KMS-11 (cell line): ENCODE data around the gene SF3B6.

Source experiments
- H2AFZ ChIP-seq: fragments of 200-600 bp; sonication (generic); 2 replicates; pipeline ENCODE4 v1.6.1; 2016; ENCODE audit warnings: antibody characterized with exemption, mixed run types, low read depth
- H3K27ac ChIP-seq: fragments of 200-600 bp; sonication (generic); 2 replicates; pipeline ENCODE4 v1.6.1; 2016; ENCODE audit warnings: mild to moderate bottlenecking, mixed run types
- H3K27me3 ChIP-seq: fragments of 200-600 bp; sonication (generic); 2 replicates; pipeline ENCODE4 v1.6.1; 2017; ENCODE audit warnings: mild to moderate bottlenecking, low read depth, mixed run types, moderate library complexity; ENCODE audit not compliant: insufficient read depth
- H3K36me3 ChIP-seq: fragments of 200-600 bp; sonication (generic); 2 replicates; pipeline ENCODE4 v1.6.1; 2017; ENCODE audit warnings: mild to moderate bottlenecking, mixed run types; ENCODE audit not compliant: insufficient read depth
- H3K4me1 ChIP-seq: fragments of 200-600 bp; sonication (generic); 2 replicates; pipeline ENCODE4 v1.6.1; 2016; ENCODE audit warnings: mild to moderate bottlenecking, low read depth, mixed run types; ENCODE audit not compliant: poor library complexity, severe bottlenecking
- H3K4me2 ChIP-seq: fragments of 200-600 bp; sonication (generic); 2 replicates; pipeline ENCODE4 v1.7.0; 2016; ENCODE audit warnings: mild to moderate bottlenecking, mixed run types
- H3K4me3 ChIP-seq: fragments of 200-600 bp; sonication (generic); IDR thresholded peaks from 2 replicates; pipeline ENCODE4 v1.6.1; 2017; ENCODE audit warnings: low read depth, low read length, mixed read lengths; ENCODE audit not compliant: insufficient read depth
- H3K79me2 ChIP-seq: fragments of 200-600 bp; sonication (generic); 2 replicates; pipeline ENCODE4 v1.6.1; 2016; ENCODE audit warnings: low read depth, mixed run types; ENCODE audit not compliant: insufficient read depth
- H3K9ac ChIP-seq: fragments of 200-600 bp; sonication (generic); 2 replicates; pipeline ENCODE4 v1.6.1; 2016; ENCODE audit warnings: mild to moderate bottlenecking, mixed run types
- H4K20me1 ChIP-seq: fragments of 200-600 bp; sonication (generic); 2 replicates; pipeline ENCODE4 v1.6.1; 2016; ENCODE audit warnings: mild to moderate bottlenecking, mixed run types; ENCODE audit not compliant: insufficient read depth
- CTCF ChIP-seq: fragments of 200-600 bp; sonication (generic); conservative IDR thresholded peaks from 2 replicates; pipeline ENCODE4 v1.6.1; 2017; ENCODE audit warnings: low read depth, mild to moderate bottlenecking, antibody characterized with exemption, low read length, moderate library complexity, mixed read lengths

SF3B6 gene

GRCh38 chr2:24106786-24107185 is 30.7 kb upstream of the SF3B6 start:
- no peak overlapping the region for H3K4me2 ChIP-seq
- no peak overlapping the region for H3K27ac ChIP-seq
- no peak overlapping the region for H2AFZ ChIP-seq
- no peak for TF ChIP-seq CTCF
- H3K79me2 ChIP-seq: no peaks in the 10 kb centered on the region
- no peaks in the 10 kb centered on the region for H4K20me1 ChIP-seq
- H3K36me3 ChIP-seq: no peaks in the 10 kb centered on the region
- no peak overlapping the region for H3K4me3 ChIP-seq
- no peaks in the 10 kb centered on the region for H3K27me3 ChIP-seq
- H3K4me1 ChIP-seq: no peaks in the 10 kb centered on the region
- no peak overlapping the region for H3K9ac ChIP-seq

- Histone ChIP-seq H3K4me3 (no peak overlapping the region), H3K27me3 (no peaks in the 10 kb centered on the region), H3K27ac (no peak overlapping the region), H4K20me1 (no peaks in the 10 kb centered on the region), H3K9ac (no peak overlapping the region), H2AFZ (no peak overlapping the region), H3K79me2 (no peaks in the 10 kb centered on the region), H3K4me1 (no peaks in the 10 kb centered on the region), H3K36me3 (no peaks in the 10 kb centered on the region), H3K4me2 (no peak overlapping the region)
- TF ChIP-seq CTCF: no peak
These were observed 29.7 kb upstream of the SF3B6 start for GRCh38 chr2:24105816-24106215.

GRCh38 chr2:24104906-24105305 is 28.8 kb upstream of the SF3B6 start:
- Histone ChIP-seq H3K36me3 (no peaks in the 10 kb centered on the region), H3K9ac (no peak overlapping the region), H4K20me1 (no peaks in the 10 kb centered on the region), H2AFZ (no peak overlapping the region), H3K27me3 (no peaks in the 10 kb centered on the region), H3K79me2 (no peaks in the 10 kb centered on the region), H3K4me3 (no peak overlapping the region), H3K4me2 (no peak overlapping the region), H3K27ac (no peak overlapping the region), H3K4me1 (no peaks in the 10 kb centered on the region)
- TF ChIP-seq CTCF: no peak

- Histone ChIP-seq H4K20me1 (no peaks in the 10 kb centered on the region), H3K4me1 (no peaks in the 10 kb centered on the region), H3K4me2 (no peak overlapping the region), H3K9ac (no peak overlapping the region), H3K27ac (no peak overlapping the region), H3K27me3 (no peaks in the 10 kb centered on the region), H2AFZ (no peak overlapping the region), H3K79me2 (no peaks in the 10 kb centered on the region), H3K4me3 (no peak overlapping the region), H3K36me3 (no peaks in the 10 kb centered on the region)
- TF ChIP-seq CTCF: no peak
These were observed 28.1 kb upstream of the SF3B6 start for GRCh38 chr2:24104110-24104650.
